ENCODE results near the gene ZFP36L1.

ZFP36L1 gene

GRCh38 chr14:68758301-68758700 lies 34.6 kb downstream of the ZFP36L1 start:
- TF ChIP-seq MAX (IDR thresholded peaks at IDR 0.05) (no peak), TEAD4 (IDR thresholded peaks at IDR 0.05) (no peak)

- TF ChIP-seq REST (IDR thresholded peaks at IDR 0.05; ENCODE audit: low read depth) (no peak), TAF1 (IDR thresholded peaks at IDR 0.05; ENCODE audit: low read depth) (no peak), EP300 (IDR thresholded peaks at IDR 0.05; ENCODE audit: borderline replicate concordance) (no peak), CREB1 (IDR thresholded peaks at IDR 0.05; ENCODE audit: low read depth) (no peak), CEBPB (IDR thresholded peaks at IDR 0.05) (no peak), FOXM1 (IDR thresholded peaks at IDR 0.05; ENCODE audit: borderline replicate concordance, low read depth) (no peak)
Measured at GRCh38 chr14:68757618-68758081, 35.2 kb downstream of the ZFP36L1 start.

- TF ChIP-seq NFIC (IDR thresholded peaks at IDR 0.05) (no peak), USF1 (IDR thresholded peaks at IDR 0.05) (no peak), FOXM1 (IDR thresholded peaks at IDR 0.05; ENCODE audit: borderline replicate concordance, low read depth) (no peak), MAX (IDR thresholded peaks at IDR 0.05) (no peak), CREB1 (IDR thresholded peaks at IDR 0.05; ENCODE audit: low read depth) (no peak), EP300 (IDR thresholded peaks at IDR 0.05; ENCODE audit: borderline replicate concordance) (no peak), TAF1 (IDR thresholded peaks at IDR 0.05; ENCODE audit: low read depth) (no peak), TCF12 (IDR thresholded peaks at IDR 0.05; ENCODE audit: low read depth) (no peak), RAD21 (IDR thresholded peaks at IDR 0.05; ENCODE audit: low read depth) (no peak), REST (IDR thresholded peaks at IDR 0.05; ENCODE audit: low read depth) (no peak), CEBPB (IDR thresholded peaks at IDR 0.05) (no peak), YY1 (IDR thresholded peaks at IDR 0.05; ENCODE audit: low read depth) (no peak), EGR1 (IDR thresholded peaks at IDR 0.05) (no peak), TEAD4 (IDR thresholded peaks at IDR 0.05) (no peak)
Measured at GRCh38 chr14:68756734-68757133, 36.1 kb downstream of the ZFP36L1 start.

GRCh38 chr14:68756000-68756481 lies 36.8 kb downstream of the ZFP36L1 start:
- TF ChIP-seq EGR1 (IDR thresholded peaks at IDR 0.05) (no peak), TCF12 (IDR thresholded peaks at IDR 0.05; ENCODE audit: low read depth) (no peak), CEBPB (IDR thresholded peaks at IDR 0.05) (no peak), EP300 (IDR thresholded peaks at IDR 0.05; ENCODE audit: borderline replicate concordance) (no peak), REST (IDR thresholded peaks at IDR 0.05; ENCODE audit: low read depth) (no peak), FOXM1 (IDR thresholded peaks at IDR 0.05; ENCODE audit: borderline replicate concordance, low read depth) (no peak), CREB1 (IDR thresholded peaks at IDR 0.05; ENCODE audit: low read depth) (no peak), RAD21 (IDR thresholded peaks at IDR 0.05; ENCODE audit: low read depth) (no peak), YY1 (IDR thresholded peaks at IDR 0.05; ENCODE audit: low read depth) (no peak)

GRCh38 chr14:68755016-68755353 lies 37.9 kb downstream of the ZFP36L1 start:
- TF ChIP-seq USF1 (IDR thresholded peaks at IDR 0.05) (no peak), CEBPB (IDR thresholded peaks at IDR 0.05) (no peak), CREB1 (IDR thresholded peaks at IDR 0.05; ENCODE audit: low read depth) (no peak), YY1 (IDR thresholded peaks at IDR 0.05; ENCODE audit: low read depth) (no peak)

All from Ishikawa (cell line).